SK-N-SH (cell line): ENCODE data around the gene RAMP1. TPM values are rescaled to one million over a fixed set of nuclear protein-coding genes. Genes with fewer than 3 reads are reported as not detected.

Experiments used
- CTCF ChIA-PET: fragments of 300-600, 350-600 bp; formaldehyde crosslinking; extraction: SDS; loops from one replicate; lab custom pipeline; 2021; lab: Yijun Ruan, JAX
- POLR2A ChIA-PET: fragments of 350-600 bp; sonication (Branson Sonifier 250); formaldehyde crosslinking; extraction: SDS; loops from one replicate; lab custom pipeline; 2020; ENCODE audit warnings: antibody characterized with exemption, inconsistent platforms; lab: Yijun Ruan, JAX
- DNase-seq: peaks from one replicate; pipeline ENCODE4 v3.0.0; 2012
- H2AFZ ChIP-seq: fragments of 200-600 bp; sonication (generic); 2 replicates; pipeline ENCODE4 v1.8.1; 2016; ENCODE audit warnings: antibody characterized with exemption, mild to moderate bottlenecking, low read depth
- H3F3A ChIP-seq: fragments of 200-600 bp; sonication (generic); replicated peaks from 2 replicates; pipeline ENCODE3; 2016; ENCODE audit warnings: antibody characterized with exemption, mild to moderate bottlenecking; ENCODE audit not compliant: insufficient read depth
- H3K27ac ChIP-seq, 2 experiments: fragments of 200-500 bp in 1 of 2; fragments of 200-600 bp in 1 of 2; sonication (Bioruptor generic) in 1 of 2; sonication (generic), shearing (Covaris generic) in 1 of 2; 2 replicates each; pipeline versions ENCODE4 v1.5.1 to v1.6.1; 2014 to 2016; ENCODE audit warnings: low read depth in 2 of 2, inconsistent platforms in 1 of 2, low read length in 1 of 2, mild to moderate bottlenecking in 1 of 2, mixed read lengths in 1 of 2
- H3K27me3 ChIP-seq: fragments of 200-600 bp; sonication (generic), shearing (Covaris generic); 2 replicates; pipeline ENCODE4 v1.6.1; 2016; ENCODE audit warnings: mixed run types; ENCODE audit not compliant: insufficient read depth
- H3K36me3 ChIP-seq, 2 experiments: fragments of 200-500 bp in 1 of 2; fragments of 200-600 bp in 1 of 2; sonication (Bioruptor generic) in 1 of 2; sonication (generic) in 1 of 2; replicated peaks in 1 of 2; 2 replicates each; pipeline versions ENCODE3 to v1.5.1; 2014 to 2016; ENCODE audit warnings: low read length in 1 of 2, mild to moderate bottlenecking in 1 of 2; ENCODE audit not compliant: insufficient read depth in 2 of 2, control insufficient read depth in 1 of 2
- H3K4me1 ChIP-seq, 2 experiments: fragments of 200-500 bp in 1 of 2; fragments of 200-600 bp in 1 of 2; sonication (Bioruptor generic) in 1 of 2; sonication (generic), shearing (Covaris generic) in 1 of 2; 2 replicates each; pipeline versions ENCODE4 v1.5.1 to v1.6.1; 2014 to 2016; ENCODE audit warnings: low read depth in 1 of 2, low read length in 1 of 2, mixed run types in 1 of 2; ENCODE audit not compliant: insufficient read depth in 2 of 2, control insufficient read depth in 1 of 2
- H3K4me2 ChIP-seq: fragments of 200-600 bp; sonication (generic), shearing (Covaris generic); 2 replicates; pipeline ENCODE4 v1.6.1; 2017; ENCODE audit warnings: mixed run types
- H3K4me3 ChIP-seq, 2 experiments: fragments of 200-500 bp in 1 of 2; fragments of 200-600 bp in 1 of 2; sonication (Bioruptor generic) in 1 of 2; sonication (generic), shearing (Covaris generic) in 1 of 2; 2 replicates each; pipeline versions ENCODE4 v1.5.1 to v1.8.1; 2014 to 2016; ENCODE audit warnings: low read depth in 2 of 2, inconsistent platforms in 1 of 2, low read length in 1 of 2, mild to moderate bottlenecking in 1 of 2, mixed read lengths in 1 of 2, moderate library complexity in 1 of 2
- H3K79me2 ChIP-seq: fragments of 200-600 bp; sonication (generic); 2 replicates; pipeline ENCODE4 v1.8.1; 2017; ENCODE audit warnings: mild to moderate bottlenecking; ENCODE audit not compliant: insufficient read depth
- H3K9ac ChIP-seq: fragments of 200-600 bp; sonication (generic); 2 replicates; pipeline ENCODE4 v1.6.1; 2017; ENCODE audit warnings: mixed run types
- H3K9me2 ChIP-seq: fragments of 200-600 bp; sonication (generic); 2 replicates; pipeline ENCODE4 v1.6.1; 2017; ENCODE audit warnings: mixed run types
- H3K9me3 ChIP-seq: fragments of 200-600 bp; sonication (generic); 2 replicates; pipeline ENCODE4 v1.6.1; 2017; ENCODE audit warnings: mixed run types, mild to moderate bottlenecking, moderate library complexity
- H4K20me1 ChIP-seq: fragments of 200-600 bp; sonication (generic); 2 replicates; pipeline ENCODE4 v1.6.1; 2017; ENCODE audit warnings: mild to moderate bottlenecking, mixed run types; ENCODE audit not compliant: insufficient read depth
- FOSL2 ChIP-seq: IDR thresholded peaks from 2 replicates; pipeline ENCODE4 v1.4.0; 2012; ENCODE audit warnings: low read depth, mild to moderate bottlenecking, moderate library complexity, borderline replicate concordance
- GATA2 ChIP-seq: sonication (generic); formaldehyde crosslinking; IDR thresholded peaks from 2 replicates; pipeline ENCODE4 v1.5.0; 2020; ENCODE audit warnings: mild to moderate bottlenecking, missing genetic modification reagents
- RAD21 ChIP-seq: IDR thresholded peaks from 2 replicates; pipeline ENCODE4 v1.6.1; 2012; ENCODE audit warnings: mild to moderate bottlenecking, low read length
- SIN3A ChIP-seq: IDR thresholded peaks from 2 replicates; pipeline ENCODE4 v1.6.1; 2012; ENCODE audit warnings: low read depth, mild to moderate bottlenecking, low read length, moderate library complexity, borderline replicate concordance
- TAF1 ChIP-seq: IDR thresholded peaks from 2 replicates; pipeline ENCODE4 v1.6.1; 2012; ENCODE audit warnings: low read depth, mild to moderate bottlenecking, low read length, moderate library complexity, borderline replicate concordance
- WGBS: methylation state at CpG from one replicate; pipeline ENCODE4 v1.1.6; 2017; ENCODE audit warnings: low lambda C conversion rate; 5-methylcytosine and 5-hydroxymethylcytosine counted together
- polyA plus RNA-seq, 3 experiments: library from polyadenylated mRNA; depleted of rRNA; stranded (reverse); fragments of >200 nt; gene quantifications; 2 replicates each; pipeline ENCODE4 v1.2.3, GENCODE V29; 2012
- TF ChIP-seq, protein P1 (sequence below): fragments of 150-350 bp; IDR thresholded peaks from 2 replicates; pipeline ENCODE4 v1.6.1; 2017; ENCODE audit warnings: antibody characterized with exemption, low read length, low read depth, borderline replicate concordance
- TF ChIP-seq, protein P2 (sequence below): IDR thresholded peaks from 2 replicates; pipeline ENCODE4 v1.6.1; 2012; ENCODE audit warnings: mild to moderate bottlenecking, low read depth, low read length, moderate library complexity
- TF ChIP-seq, protein P3 (sequence below): IDR thresholded peaks from 2 replicates; pipeline ENCODE4 v1.4.0; 2012; ENCODE audit warnings: low read depth, borderline replicate concordance

Gene RAMP1
- polyA plus RNA-seq, 1 of the 3 experiments (the other 2 are of a cell fraction): 27.9 TPM

DNA sequence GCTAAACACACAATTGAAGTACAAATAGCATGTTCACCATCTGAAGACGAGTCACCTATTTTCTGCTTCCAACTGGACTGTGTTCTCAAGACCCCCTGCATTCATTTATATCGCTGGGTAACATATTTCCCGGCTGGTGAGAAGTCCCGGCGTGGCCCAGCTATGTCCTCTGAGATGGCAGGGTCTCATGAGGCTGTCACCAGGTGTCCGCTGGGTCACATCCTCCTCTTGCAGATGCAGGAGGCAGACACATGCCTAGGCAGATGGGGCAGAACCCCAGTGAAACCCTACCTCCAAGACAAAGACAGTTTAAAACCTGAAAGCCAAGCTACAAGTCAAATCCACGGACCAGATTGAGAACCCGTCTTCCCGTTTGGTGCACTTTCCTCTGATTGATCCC, 70.6 kb downstream of the RAMP1 start:
- Histone ChIP-seq H4K20me1 (no peaks in the 10 kb centered on the region), H3K79me2 (no peaks in the 10 kb centered on the region), H3F3A (peaks cover 5% of the 10 kb centered on the region), H3K27ac (no peak overlapping the region), H3K4me2 (no peak overlapping the region), H3K9me2 (no peaks in the 10 kb centered on the region), H3K9me3 (no peaks in the 10 kb centered on the region), H3K27me3 (no peaks in the 10 kb centered on the region), H3K36me3 (no peaks in the 10 kb centered on the region), H3K4me3 (no peak overlapping the region), H3K4me1 (peaks cover 0 to 10% of the 10 kb centered on the region in 2 experiments; a peak in 1 of 4 replicates), H2AFZ (no peak overlapping the region), H3K9ac (no peak overlapping the region)
- DNase-seq: no peak
- no peak for TF ChIP-seq RAD21
- no peak for TF ChIP-seq TAF1
- TF ChIP-seq SIN3A: no peak
- TF ChIP-seq, protein P1, sequence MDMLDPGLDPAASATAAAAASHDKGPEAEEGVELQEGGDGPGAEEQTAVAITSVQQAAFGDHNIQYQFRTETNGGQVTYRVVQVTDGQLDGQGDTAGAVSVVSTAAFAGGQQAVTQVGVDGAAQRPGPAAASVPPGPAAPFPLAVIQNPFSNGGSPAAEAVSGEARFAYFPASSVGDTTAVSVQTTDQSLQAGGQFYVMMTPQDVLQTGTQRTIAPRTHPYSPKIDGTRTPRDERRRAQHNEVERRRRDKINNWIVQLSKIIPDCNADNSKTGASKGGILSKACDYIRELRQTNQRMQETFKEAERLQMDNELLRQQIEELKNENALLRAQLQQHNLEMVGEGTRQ: no peak
- no peak for TF ChIP-seq FOSL2
- TF ChIP-seq, protein P2, sequence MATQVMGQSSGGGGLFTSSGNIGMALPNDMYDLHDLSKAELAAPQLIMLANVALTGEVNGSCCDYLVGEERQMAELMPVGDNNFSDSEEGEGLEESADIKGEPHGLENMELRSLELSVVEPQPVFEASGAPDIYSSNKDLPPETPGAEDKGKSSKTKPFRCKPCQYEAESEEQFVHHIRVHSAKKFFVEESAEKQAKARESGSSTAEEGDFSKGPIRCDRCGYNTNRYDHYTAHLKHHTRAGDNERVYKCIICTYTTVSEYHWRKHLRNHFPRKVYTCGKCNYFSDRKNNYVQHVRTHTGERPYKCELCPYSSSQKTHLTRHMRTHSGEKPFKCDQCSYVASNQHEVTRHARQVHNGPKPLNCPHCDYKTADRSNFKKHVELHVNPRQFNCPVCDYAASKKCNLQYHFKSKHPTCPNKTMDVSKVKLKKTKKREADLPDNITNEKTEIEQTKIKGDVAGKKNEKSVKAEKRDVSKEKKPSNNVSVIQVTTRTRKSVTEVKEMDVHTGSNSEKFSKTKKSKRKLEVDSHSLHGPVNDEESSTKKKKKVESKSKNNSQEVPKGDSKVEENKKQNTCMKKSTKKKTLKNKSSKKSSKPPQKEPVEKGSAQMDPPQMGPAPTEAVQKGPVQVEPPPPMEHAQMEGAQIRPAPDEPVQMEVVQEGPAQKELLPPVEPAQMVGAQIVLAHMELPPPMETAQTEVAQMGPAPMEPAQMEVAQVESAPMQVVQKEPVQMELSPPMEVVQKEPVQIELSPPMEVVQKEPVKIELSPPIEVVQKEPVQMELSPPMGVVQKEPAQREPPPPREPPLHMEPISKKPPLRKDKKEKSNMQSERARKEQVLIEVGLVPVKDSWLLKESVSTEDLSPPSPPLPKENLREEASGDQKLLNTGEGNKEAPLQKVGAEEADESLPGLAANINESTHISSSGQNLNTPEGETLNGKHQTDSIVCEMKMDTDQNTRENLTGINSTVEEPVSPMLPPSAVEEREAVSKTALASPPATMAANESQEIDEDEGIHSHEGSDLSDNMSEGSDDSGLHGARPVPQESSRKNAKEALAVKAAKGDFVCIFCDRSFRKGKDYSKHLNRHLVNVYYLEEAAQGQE: no peak
- no peak for TF ChIP-seq GATA2 (CRISPR knock-in tag)
- 78% methylated on average over 9 of the region's 9 CpGs for WGBS
- ChIA-PET CTCF (no interaction called here), POLR2A (no interaction called here)

DNA sequence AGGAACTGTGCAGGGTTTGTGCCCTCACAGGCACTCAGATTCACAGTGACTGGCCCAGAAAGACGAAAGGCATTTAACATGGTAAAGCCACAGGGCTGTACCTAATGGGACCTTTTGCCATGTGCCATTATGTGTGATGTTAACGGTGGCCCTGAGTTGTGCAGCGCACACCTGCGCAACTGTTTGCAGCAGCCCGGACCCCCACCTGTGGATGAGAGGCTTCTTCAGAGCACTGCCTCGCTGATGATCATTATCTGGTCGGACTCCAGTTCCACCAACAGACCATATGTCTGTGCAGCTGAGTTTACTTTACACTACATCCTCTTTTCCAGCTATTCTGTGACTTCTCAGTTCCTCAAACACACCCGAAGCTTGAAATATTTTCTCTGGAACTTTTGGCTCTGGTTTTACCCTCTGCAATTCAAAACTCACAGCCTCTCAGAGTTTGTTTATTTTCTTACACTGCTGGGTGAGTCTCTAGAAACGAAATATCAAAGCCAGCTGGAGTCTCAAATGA, 71.8 kb downstream of the RAMP1 start:
- H3K36me3 ChIP-seq: no peaks in the 10 kb centered on the region
- no peak for DNase-seq
- H3K4me2 ChIP-seq: no peak overlapping the region
- H3K4me1 ChIP-seq: peaks cover 0 to 10% of the 10 kb centered on the region in 2 experiments; a peak in 1 of 4 replicates
- H3K4me3 ChIP-seq: no peak overlapping the region
- no peak overlapping the region for H3K9ac ChIP-seq
- no peaks in the 10 kb centered on the region for H3K79me2 ChIP-seq
- no peaks in the 10 kb centered on the region for H3K9me3 ChIP-seq
- no peaks in the 10 kb centered on the region for H4K20me1 ChIP-seq
- H3F3A ChIP-seq: peaks cover 5% of the 10 kb centered on the region
- H2AFZ ChIP-seq: no peak overlapping the region
- 48% methylated on average over 3 of the region's 9 CpGs for WGBS
- 0 out of 2 replicates have a peak, but pooled peaks have one; percentile 9 for TF ChIP-seq GATA2 (CRISPR knock-in tag)
- TF ChIP-seq, protein P3, sequence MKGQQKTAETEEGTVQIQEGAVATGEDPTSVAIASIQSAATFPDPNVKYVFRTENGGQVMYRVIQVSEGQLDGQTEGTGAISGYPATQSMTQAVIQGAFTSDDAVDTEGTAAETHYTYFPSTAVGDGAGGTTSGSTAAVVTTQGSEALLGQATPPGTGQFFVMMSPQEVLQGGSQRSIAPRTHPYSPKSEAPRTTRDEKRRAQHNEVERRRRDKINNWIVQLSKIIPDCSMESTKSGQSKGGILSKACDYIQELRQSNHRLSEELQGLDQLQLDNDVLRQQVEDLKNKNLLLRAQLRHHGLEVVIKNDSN: no peak
- no peaks in the 10 kb centered on the region for H3K27me3 ChIP-seq
- POLR2A ChIA-PET: interaction anchor here (1.0 kb wide), 1 partner anchor 8 kb away, joined by 3 read pairs; no protein-coding TSS in a partner anchor
- peak overlapping the region in 1 of 2 experiments; percentile 40; a peak in 2 of 4 replicates for H3K27ac ChIP-seq
- H3K9me2 ChIP-seq: no peaks in the 10 kb centered on the region
- CTCF ChIA-PET: interaction anchor here (0.6 to 1.8 kb wide), 5 partner anchors 8 to 325 kb away, joined by 3 to 13 read pairs (median 3); no protein-coding TSS in a partner anchor
